Stomach (tissue), 9 donors: Measurements from ENCODE around the gene ATP2B3. TPM values are rescaled to one million over a fixed set of nuclear protein-coding genes. Genes with fewer than 3 reads are reported as not detected.

ENCODE experiments used
- DNase-seq, 2 donors: peaks; one replicate each; pipeline versions ENCODE4 v3.0.0 to v3.0.0-alpha.2; 2013 to 2019
- H3K27ac ChIP-seq, 5 donors: fragments of 200-600 bp in 4 of 5; sonication (generic) in 4 of 5; one replicate each; pipeline ENCODE4 v1.5.1; 2013 to 2019; ENCODE audit warnings: mild to moderate bottlenecking in 1 of 5, moderate library complexity in 1 of 5
- H3K27me3 ChIP-seq, 3 donors: fragments of 200-600 bp; sonication (generic); one replicate each; pipeline ENCODE4 v1.5.1; 2017 to 2019; ENCODE audit warnings: mixed run types in 1 of 3
- H3K36me3 ChIP-seq, 4 donors: fragments of 200-600 bp; sonication (generic); 1 replicate in 3 of 4; 2 replicates in 1 of 4; pipeline ENCODE4 v1.5.1; 2016 to 2019
- H3K4me1 ChIP-seq, 4 donors: fragments of 200-600 bp; sonication (generic); one replicate each; pipeline ENCODE4 v1.5.1; 2016 to 2019
- H3K4me3 ChIP-seq, 4 donors: fragments of 200-600 bp; sonication (generic) in 3 of 4; one replicate each; pipeline ENCODE4 v1.5.1; 2016 to 2019; ENCODE audit warnings: mild to moderate bottlenecking in 1 of 4
- H3K9me3 ChIP-seq, 4 donors: fragments of 200-600 bp; sonication (generic); one replicate each; pipeline ENCODE4 v1.5.1; 2016 to 2019
- EP300 ChIP-seq: sonication (generic); formaldehyde crosslinking; IDR thresholded peaks from one replicate; pipeline ENCODE4 v1.6.1; 2017; ENCODE audit warnings: antibody characterized with exemption
- POLR2A ChIP-seq, 4 donors: fragments of 450-650 bp; IDR thresholded peaks; one replicate each; pipeline ENCODE4 v1.6.1; 2016; ENCODE audit warnings: antibody characterized with exemption in 4 of 4, control low read depth in 2 of 4, mild to moderate bottlenecking in 1 of 4, moderate library complexity in 1 of 4
- POLR2AphosphoS5 ChIP-seq, 3 donors: sonication (generic); formaldehyde crosslinking; IDR thresholded peaks; one replicate each; pipeline ENCODE4 v1.6.1; 2016; ENCODE audit warnings: antibody characterized with exemption in 3 of 3
- WGBS, 5 donors: extraction: QIAGEN DNeasy Blood & Tissue Kit in 3 of 5; methylation state at CpG; one replicate each; pipeline versions ENCODE4 v1.1.5 to v1.1.7; 2013 to 2018; 5-methylcytosine and 5-hydroxymethylcytosine counted together
- intact Hi-C: fragments of 100-400 bp; cut with DNase I; formaldehyde crosslinking; loops from one replicate; pipeline ENCODE4 v1.15.1; 2023; ENCODE audit warnings: low total_unique reads
- polyA plus RNA-seq, 3 donors: library from polyadenylated mRNA; stranded (reverse); fragments of 200-250 nt; gene quantifications; one replicate each; pipeline ENCODE4 v1.2.3, GENCODE V29; 2013
- total RNA-seq, 5 donors: library from RNA; depleted of rRNA; stranded (reverse); fragments of >200 nt; gene quantifications; one replicate each; pipeline versions ENCODE4 v1.1.0 to v1.2.3, GENCODE V29; 2014 to 2016
- TF ChIP-seq, protein P1 (sequence below), 7 experiments: fragments of 450-650 bp in 4 of 7; fragments of 200-600 bp in 3 of 7; sonication (generic) in 3 of 7; IDR thresholded peaks; one replicate each; pipeline ENCODE4 v1.5.1; 2016 to 2019; ENCODE audit warnings: antibody characterized with exemption in 7 of 7, control low read depth in 2 of 7, mild to moderate bottlenecking in 1 of 7
- donor health status: healthy with polysubstance abuse.
- donor health status: Bipolar disorder and iron deficiency.
- donor health status: healthy.

ATP2B3 gene
- total and polyA plus RNA-seq, 8 donors: 0.03 to 0.55 TPM; not detected in 6

GRCh38 chrX:153522259-153522658 lies 4.8 kb downstream of the ATP2B3 start:
- Histone ChIP-seq H3K27me3 (peaks cover 10 to 74% (median 71%) of the 10 kb centered on the region in 3 donors), H3K4me3 (no peak overlapping the region), H3K4me1 (peaks cover 0 to 5% (median 0%) of the 10 kb centered on the region in 4 donors), H3K36me3 (no peaks in the 10 kb centered on the region), H3K9me3 (no peaks in the 10 kb centered on the region), H3K27ac (no peak overlapping the region)
- no peak for TF ChIP-seq EP300
- TF ChIP-seq POLR2A (IDR thresholded peaks at IDR 0.05): no peak
- TF ChIP-seq, protein P1, sequence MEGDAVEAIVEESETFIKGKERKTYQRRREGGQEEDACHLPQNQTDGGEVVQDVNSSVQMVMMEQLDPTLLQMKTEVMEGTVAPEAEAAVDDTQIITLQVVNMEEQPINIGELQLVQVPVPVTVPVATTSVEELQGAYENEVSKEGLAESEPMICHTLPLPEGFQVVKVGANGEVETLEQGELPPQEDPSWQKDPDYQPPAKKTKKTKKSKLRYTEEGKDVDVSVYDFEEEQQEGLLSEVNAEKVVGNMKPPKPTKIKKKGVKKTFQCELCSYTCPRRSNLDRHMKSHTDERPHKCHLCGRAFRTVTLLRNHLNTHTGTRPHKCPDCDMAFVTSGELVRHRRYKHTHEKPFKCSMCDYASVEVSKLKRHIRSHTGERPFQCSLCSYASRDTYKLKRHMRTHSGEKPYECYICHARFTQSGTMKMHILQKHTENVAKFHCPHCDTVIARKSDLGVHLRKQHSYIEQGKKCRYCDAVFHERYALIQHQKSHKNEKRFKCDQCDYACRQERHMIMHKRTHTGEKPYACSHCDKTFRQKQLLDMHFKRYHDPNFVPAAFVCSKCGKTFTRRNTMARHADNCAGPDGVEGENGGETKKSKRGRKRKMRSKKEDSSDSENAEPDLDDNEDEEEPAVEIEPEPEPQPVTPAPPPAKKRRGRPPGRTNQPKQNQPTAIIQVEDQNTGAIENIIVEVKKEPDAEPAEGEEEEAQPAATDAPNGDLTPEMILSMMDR (IDR thresholded peaks at IDR 0.05): no peak
- no peak for TF ChIP-seq POLR2AphosphoS5 (IDR thresholded peaks at IDR 0.05)
- WGBS, 5 donors: 38 to 53% (median 44%) methylated on average over 3 to 12 of the region's 12 CpGs
- intact Hi-C loops: no loop called here
- no peak for DNase-seq

DNA sequence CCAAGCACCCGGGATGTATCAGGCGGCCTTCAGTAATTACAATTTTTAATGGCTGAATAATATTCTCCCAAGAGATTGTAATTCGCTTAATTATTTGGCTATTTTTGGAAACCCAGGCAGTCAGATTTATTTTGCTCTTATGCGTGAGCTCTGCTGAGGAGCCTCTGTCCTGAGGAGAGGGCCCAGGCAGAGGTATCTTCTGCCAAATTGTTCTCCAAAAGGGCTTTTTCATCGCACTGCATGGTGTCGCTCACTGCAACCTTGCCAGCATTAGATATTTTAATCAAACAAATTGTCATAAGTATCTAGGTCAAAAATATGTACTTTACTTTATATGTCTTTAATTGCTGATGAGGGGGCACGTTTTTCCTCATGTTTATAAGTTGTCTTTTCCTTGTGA lies 5.8 kb downstream of the ATP2B3 start:
- no peak for DNase-seq
- TF ChIP-seq, protein P1 (IDR thresholded peaks at IDR 0.05): no peak
- TF ChIP-seq POLR2AphosphoS5 (IDR thresholded peaks at IDR 0.05) (no peak), POLR2A (IDR thresholded peaks at IDR 0.05) (no peak), EP300 (no peak)
- Histone ChIP-seq H3K4me1 (peaks cover 0 to 2% (median 0%) of the 10 kb centered on the region in 4 donors), H3K27ac (no peak overlapping the region), H3K4me3 (no peak overlapping the region), H3K9me3 (no peaks in the 10 kb centered on the region), H3K36me3 (no peaks in the 10 kb centered on the region), H3K27me3 (peaks cover 8 to 64% (median 63%) of the 10 kb centered on the region in 3 donors)
- 79 to 88% (median 85%) methylated on average over 7 of the region's 7 CpGs for WGBS, 5 donors
- intact Hi-C loops: no loop called here

DNA sequence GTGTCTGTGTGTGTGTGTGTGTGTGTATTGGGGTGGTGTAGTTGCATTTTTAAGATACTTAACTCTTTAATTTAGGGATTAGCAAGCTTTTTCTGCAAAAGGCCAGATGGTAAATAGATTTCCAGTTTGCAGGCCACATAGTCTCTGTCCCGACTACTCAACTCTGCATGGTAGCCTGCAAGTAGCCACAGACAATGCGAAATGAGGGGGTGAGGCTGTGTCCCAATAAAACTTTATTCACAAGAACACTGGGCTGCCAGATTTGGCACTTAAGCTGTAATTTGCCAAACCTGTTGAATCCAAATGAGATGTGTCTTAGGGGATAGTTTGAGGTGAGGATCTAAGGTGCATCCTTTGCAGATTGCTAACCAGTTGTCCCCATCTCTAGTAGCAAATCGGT lies 6.8 kb downstream of the ATP2B3 start:
- Histone ChIP-seq H3K4me3 (no peak overlapping the region), H3K4me1 (no peaks in the 10 kb centered on the region), H3K36me3 (no peaks in the 10 kb centered on the region), H3K27ac (no peak overlapping the region), H3K27me3 (peaks cover 0 to 55% (median 53%) of the 10 kb centered on the region in 3 donors), H3K9me3 (no peaks in the 10 kb centered on the region)
- no peak for DNase-seq
- 84 to 96% (median 85%) methylated on average over 3 of the region's 3 CpGs for WGBS, 5 donors
- no peak for TF ChIP-seq POLR2A (IDR thresholded peaks at IDR 0.05)
- TF ChIP-seq, protein P1 (IDR thresholded peaks at IDR 0.05): no peak
- no peak for TF ChIP-seq EP300
- TF ChIP-seq POLR2AphosphoS5 (IDR thresholded peaks at IDR 0.05): no peak
- intact Hi-C loops: no loop called here

DNA sequence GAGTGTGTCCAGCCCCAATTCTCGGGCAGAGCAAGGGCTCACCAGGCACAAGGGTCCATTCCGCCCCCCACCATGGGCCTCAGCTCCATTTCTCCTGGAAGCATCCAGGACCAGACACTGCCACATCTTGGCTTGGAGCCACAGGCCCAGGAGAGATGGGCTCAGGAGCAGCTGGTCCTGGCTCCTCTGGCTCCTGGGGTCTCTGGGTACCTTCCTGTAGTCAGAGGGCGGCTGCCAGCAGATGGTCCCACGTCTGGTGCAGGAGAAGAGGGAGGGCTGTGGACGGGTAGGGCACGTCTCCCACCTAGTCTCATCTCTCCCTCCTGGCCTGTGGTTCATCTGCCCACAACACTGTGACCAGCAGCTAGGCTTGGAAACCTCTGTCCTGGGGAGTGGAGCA lies 8.0 kb downstream of the ATP2B3 start:
- Histone ChIP-seq H3K36me3 (no peaks in the 10 kb centered on the region), H3K9me3 (no peaks in the 10 kb centered on the region), H3K4me3 (no peak overlapping the region), H3K27ac (no peak overlapping the region), H3K4me1 (no peaks in the 10 kb centered on the region), H3K27me3 (peaks cover 0 to 45% (median 43%) of the 10 kb centered on the region in 3 donors)
- no peak for DNase-seq
- intact Hi-C loops: no loop called here
- TF ChIP-seq POLR2AphosphoS5 (IDR thresholded peaks at IDR 0.05) (no peak), EP300 (no peak), POLR2A (IDR thresholded peaks at IDR 0.05) (no peak)
- TF ChIP-seq, protein P1 (IDR thresholded peaks at IDR 0.05): no peak
- 80 to 88% (median 81%) methylated on average over 2 to 6 of the region's 6 CpGs for WGBS, 5 donors
